Fibroblast of gingiva (primary cell): ENCODE measurements around the gene MICAL1.
A peak's percentile ranks its signal among the peaks of the same experiment; 100 is the strongest.

Experiments
- DNase-seq: peaks from one replicate; pipeline ENCODE4 v3.0.0-alpha.2; 2011; ENCODE audit warnings: low read depth

Gene MICAL1

DNA sequence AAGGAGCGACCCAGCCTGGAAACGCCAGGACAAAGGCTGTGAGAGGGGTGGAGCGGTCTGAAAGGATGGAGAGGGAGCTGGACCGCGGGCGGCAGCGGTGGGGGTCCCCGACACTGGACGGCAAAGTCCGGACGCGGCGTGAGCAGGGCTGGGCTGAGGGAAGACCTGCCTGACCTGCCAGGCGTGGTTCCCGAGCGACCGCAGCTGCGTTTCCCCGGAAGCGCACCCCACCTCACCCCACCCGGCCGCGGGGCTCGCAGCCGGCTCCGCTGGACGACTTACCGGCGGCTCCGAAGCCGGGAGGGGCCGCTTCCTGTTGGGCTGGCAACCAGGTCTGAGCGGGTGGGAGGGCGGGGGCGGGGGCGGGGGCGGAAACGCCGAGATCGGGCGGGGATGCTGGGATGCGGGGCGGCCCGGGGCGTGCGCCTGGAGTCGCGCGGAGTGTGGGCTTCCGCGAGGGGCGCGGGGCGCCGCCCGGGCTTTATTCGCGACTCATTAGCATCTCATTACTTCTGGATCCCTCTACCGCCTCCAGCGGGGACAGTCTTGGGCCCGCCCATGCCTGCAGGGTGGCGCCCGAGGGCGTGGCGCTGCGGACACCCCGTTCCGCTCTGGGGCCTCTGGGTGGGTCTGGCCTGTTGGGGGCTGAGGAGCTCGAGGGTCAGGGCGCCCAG, at the start of gene MICAL1:
MICAL1 (minus strand) TSS at position 336 of the 674 bp plus-strand sequence. CDS start 1,576 bp downstream, outside the sequence.
- DNase-seq: peak; percentile 77

DNA sequence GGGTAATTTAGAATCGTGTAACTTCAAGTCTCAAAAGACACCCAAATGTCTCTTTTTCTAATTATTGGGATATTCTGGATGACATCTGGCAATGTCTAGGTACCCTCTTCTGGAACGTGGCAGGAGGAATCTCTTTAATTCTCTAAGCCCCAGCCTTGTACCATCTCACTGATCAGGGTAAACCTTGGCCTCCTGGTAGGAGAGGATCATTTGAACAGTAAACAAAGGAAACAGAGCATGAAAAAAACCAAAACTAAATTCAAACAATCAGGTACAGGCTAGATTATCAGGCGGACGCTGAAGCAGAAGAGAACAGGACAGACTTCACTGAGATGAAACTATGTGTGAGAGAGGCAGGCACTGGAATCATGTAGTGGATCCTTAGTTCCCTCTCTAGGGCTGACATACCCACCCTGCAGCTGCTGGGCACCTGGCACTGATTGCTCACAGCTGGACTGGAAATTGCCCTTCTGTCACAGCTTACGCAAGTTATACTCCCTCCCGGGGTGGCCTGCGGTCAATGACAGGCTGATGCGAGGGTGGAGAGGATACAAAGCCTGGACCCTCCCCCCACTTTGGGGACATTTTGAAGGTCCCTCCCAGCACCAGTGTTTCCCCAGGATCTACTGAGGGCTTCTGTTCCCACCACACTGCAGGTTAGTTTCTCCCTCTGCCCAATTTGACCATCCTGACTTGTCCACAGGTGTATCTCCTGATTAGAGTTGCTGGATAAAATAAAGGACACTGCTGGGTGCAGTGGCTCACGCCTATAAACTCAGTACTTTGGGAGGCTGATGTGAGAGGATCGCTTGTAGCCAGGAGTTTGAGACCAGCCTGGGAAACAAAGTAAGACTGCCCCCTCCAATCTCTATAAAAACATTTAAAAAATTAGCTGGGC, 48.0 kb upstream of the MICAL1 start:
- peak; percentile 36 for DNase-seq

GRCh38 chr6:109498936-109499335, 43.4 kb upstream of the MICAL1 start:
- DNase-seq: no peak

- DNase-seq: no peak
Measured at GRCh38 chr6:109498052-109498451, 42.5 kb upstream of the MICAL1 start.

- peak; percentile 43 for DNase-seq
Measured at GRCh38 chr6:109496036-109496772, 40.6 kb upstream of the MICAL1 start.

GRCh38 chr6:109493865-109494264, 38.3 kb upstream of the MICAL1 start:
- no peak for DNase-seq

- no peak for DNase-seq
Measured at GRCh38 chr6:109491207-109491938, 35.8 kb upstream of the MICAL1 start.

- no peak for DNase-seq
Measured at GRCh38 chr6:109490713-109491112, 35.1 kb upstream of the MICAL1 start.

DNA sequence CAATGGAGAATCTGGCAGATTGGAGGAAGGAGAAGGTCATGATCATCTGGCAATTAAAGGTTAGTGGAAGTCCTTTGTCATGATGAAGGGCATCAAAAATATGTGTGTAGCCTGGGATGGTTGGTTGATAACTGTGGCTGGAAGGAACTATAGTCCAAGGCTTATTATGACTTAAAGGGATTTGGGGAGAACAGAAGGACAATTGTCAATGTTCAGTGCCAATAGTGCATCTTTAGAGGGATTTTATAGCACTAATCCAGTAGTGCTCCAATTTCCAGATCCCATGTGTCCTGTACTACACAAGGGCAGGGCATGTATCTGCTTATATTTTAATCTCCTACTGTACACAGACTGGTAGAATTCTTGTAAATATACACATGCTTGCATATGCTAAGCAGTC, 32.4 kb upstream of the MICAL1 start:
- no peak for DNase-seq

DNA sequence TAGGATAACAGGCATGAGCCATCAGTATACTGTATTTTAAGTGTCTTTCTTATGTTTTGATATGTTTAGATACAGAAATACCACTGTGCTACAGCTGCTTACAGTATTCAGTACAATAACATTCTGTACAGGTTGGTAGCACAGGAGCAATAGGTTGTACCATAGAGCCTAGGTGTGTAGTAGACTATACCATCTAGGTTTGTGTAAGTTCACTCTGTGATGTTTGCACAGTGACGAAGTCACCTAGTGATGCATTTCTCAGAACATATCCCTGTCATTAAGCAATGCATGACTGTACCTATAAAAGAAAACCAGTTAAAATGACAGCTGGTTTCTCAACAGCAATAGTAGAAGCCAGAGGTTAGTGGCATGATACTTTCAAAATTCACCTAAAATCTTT, 30.5 kb upstream of the MICAL1 start:
- no peak for DNase-seq

- no peak for DNase-seq
Measured at GRCh38 chr6:109485266-109485935, 29.8 kb upstream of the MICAL1 start.

- DNase-seq: no peak
Measured at GRCh38 chr6:109484122-109484521, 28.6 kb upstream of the MICAL1 start.

- no peak for DNase-seq
Measured at GRCh38 chr6:109483735-109484057, 28.1 kb upstream of the MICAL1 start.

- DNase-seq: peak; percentile 90
Measured at GRCh38 chr6:109482905-109483734, 27.5 kb upstream of the MICAL1 start, which contains the start of gene ZBTB24. TSS of gene ZBTB24 (minus strand) at chr6:109483219. CDS start at chr6:109482026, 1,193 bp downstream.

GRCh38 chr6:109480993-109481480, 25.5 kb upstream of the MICAL1 start:
- no peak for DNase-seq

DNA sequence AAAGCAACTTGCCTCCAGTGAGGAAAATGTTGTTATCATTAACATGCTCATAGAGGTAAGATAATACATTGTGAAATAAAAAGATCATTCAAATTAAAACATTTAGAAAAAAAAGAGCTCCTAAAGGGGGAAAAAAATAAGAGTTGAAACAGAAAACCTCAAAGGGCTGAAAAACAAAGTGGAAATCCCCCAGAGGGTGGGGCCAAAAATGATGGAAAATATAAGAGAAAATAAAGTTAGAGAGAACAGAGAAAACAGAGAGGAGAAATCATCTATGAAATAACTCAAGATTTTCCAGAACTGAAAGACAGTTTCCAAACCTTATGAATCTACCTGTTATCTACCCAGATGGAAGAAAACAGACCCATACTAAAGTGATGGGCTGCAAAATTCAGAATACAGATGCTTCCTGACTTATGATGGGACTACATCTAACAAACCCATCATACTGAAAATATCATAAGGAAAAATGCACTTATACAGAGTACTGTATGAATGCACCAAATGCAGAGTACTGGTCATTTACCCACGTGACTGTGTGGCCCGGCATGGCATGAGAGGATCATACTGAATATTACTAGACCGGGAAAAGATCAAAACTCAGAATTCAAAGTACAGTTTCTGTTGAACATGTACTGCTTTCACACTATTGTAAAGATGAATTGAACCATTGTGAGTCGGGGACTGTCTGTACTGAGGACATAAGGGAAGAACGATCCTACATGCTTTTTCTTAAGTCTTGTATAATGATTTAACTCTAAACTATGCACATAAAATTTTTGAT, 23.5 kb upstream of the MICAL1 start:
- no peak for DNase-seq

DNA sequence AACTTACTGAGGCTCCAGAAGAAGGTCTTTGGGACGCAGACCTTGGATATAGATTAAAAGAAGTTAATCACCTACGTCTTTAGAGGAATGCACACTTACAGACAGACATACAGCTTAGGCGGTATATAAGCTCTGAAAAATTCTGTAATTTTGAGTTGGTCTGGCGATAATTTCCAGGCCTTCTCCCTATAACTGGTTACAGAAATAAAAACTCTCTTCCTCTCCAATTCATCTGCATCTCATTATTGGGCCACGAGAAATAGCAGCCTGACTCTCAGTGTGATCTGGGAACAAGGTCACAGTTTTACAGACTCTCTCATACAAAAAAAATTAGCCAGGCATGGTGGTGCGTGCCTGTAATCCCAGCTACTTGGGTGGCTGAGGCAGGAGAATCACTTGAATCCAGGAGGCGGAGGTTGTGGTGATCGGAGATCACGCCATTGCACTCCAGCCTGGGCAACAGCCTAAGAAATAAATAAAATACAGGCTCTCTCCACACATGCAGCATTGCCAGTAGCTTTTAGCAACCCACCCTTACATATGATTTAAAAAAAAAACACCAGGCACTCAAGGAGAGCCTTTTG, 22.7 kb upstream of the MICAL1 start:
- peak; percentile 74 for DNase-seq

GRCh38 chr6:109477725-109478124, 22.2 kb upstream of the MICAL1 start:
- DNase-seq: no peak

DNA sequence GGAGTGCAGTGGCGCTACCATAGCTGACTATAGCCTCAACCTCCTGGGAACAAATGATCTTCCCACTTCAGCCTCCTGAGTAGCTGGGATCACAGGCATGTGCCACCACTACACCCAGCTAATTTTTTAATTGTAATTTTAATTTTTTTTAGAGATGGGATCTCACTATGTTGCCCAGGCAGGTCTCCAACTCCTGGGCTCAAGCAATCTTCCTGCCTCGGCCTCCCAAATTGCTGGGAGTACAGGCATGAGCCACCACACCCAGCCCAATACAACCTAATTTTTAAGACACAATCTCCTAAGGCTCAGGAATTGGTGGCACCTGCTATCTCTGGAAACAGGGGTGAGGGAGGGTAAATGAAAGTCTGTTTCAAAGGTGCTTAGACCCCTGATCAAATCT, 21.6 kb upstream of the MICAL1 start:
- no peak for DNase-seq
